ENCODE results near the gene ZNF438.

Gene ZNF438

GRCh38 chr10:30817541-30817940 lies 214.1 kb downstream of the ZNF438 start:
- Histone ChIP-seq H4K20me1 (ENCODE audit: control insufficient read depth, insufficient read depth, low read depth, low read length) (no peaks in the 10 kb centered on the region), H3K27me3 (ENCODE audit: control insufficient read depth, low read length) (peaks cover 6% of the 10 kb centered on the region; the same call in 1 of the 2 replicates), H3K4me1 (ENCODE audit: control insufficient read depth, low read length) (no peaks in the 10 kb centered on the region), H3K4me3 (ENCODE audit: low read length) (no peak overlapping the region), H3K4me2 (ENCODE audit: low read length) (no peak overlapping the region), H3F3A (ENCODE audit: control insufficient read depth, insufficient read depth) (no peaks in the 10 kb centered on the region), H3K36me3 (ENCODE audit: control insufficient read depth, low read length) (no peaks in the 10 kb centered on the region), H3K9me3 (ENCODE audit: control insufficient read depth, insufficient read depth, low read length) (no peaks in the 10 kb centered on the region), H3K27ac (ENCODE audit: low read depth, low read length) (no peak overlapping the region), H3K79me2 (ENCODE audit: control insufficient read depth, low read length) (no peaks in the 10 kb centered on the region), H3K9me2 (replicated peaks; ENCODE audit: control insufficient read depth, low read length) (no peaks in the 10 kb centered on the region)
- TF ChIP-seq CTCF (IDR thresholded peaks at IDR 0.05; ENCODE audit: low read depth, low read length, poor library complexity, severe bottlenecking) (no peak), EZH2phosphoT487 (IDR thresholded peaks at IDR 0.05; ENCODE audit: borderline replicate concordance, low read length) (no peak)

- H3K36me3 ChIP-seq (ENCODE audit: control insufficient read depth, low read length), result no peaks in the 10 kb centered on the region
- H3K4me3 ChIP-seq (ENCODE audit: low read length), result no peak overlapping the region
- H3F3A ChIP-seq (ENCODE audit: control insufficient read depth, insufficient read depth), result no peaks in the 10 kb centered on the region
- no peaks in the 10 kb centered on the region for H3K79me2 ChIP-seq (ENCODE audit: control insufficient read depth, low read length)
- no peaks in the 10 kb centered on the region for H3K9me2 ChIP-seq (replicated peaks; ENCODE audit: control insufficient read depth, low read length)
- no peak overlapping the region for H3K4me2 ChIP-seq (ENCODE audit: low read length)
- no peaks in the 10 kb centered on the region for H3K4me1 ChIP-seq (ENCODE audit: control insufficient read depth, low read length)
- H3K9me3 ChIP-seq (ENCODE audit: control insufficient read depth, insufficient read depth, low read length), result no peaks in the 10 kb centered on the region
- peaks cover 6% of the 10 kb centered on the region; the same call in 1 of the 2 replicates for H3K27me3 ChIP-seq (ENCODE audit: control insufficient read depth, low read length)
- no peak overlapping the region for H3K27ac ChIP-seq (ENCODE audit: low read depth, low read length)
- TF ChIP-seq EZH2phosphoT487 (IDR thresholded peaks at IDR 0.05; ENCODE audit: borderline replicate concordance, low read length) (no peak), CTCF (IDR thresholded peaks at IDR 0.05; ENCODE audit: low read depth, low read length, poor library complexity, severe bottlenecking) (no peak)
- H4K20me1 ChIP-seq (ENCODE audit: control insufficient read depth, insufficient read depth, low read depth, low read length), result no peaks in the 10 kb centered on the region
Observed at GRCh38 chr10:30816820-30817171, 214.9 kb downstream of the ZNF438 start.

GRCh38 chr10:30816159-30816819 lies 215.4 kb downstream of the ZNF438 start:
- no peaks in the 10 kb centered on the region for H3K36me3 ChIP-seq (ENCODE audit: control insufficient read depth, low read length)
- TF ChIP-seq CTCF (IDR thresholded peaks at IDR 0.05; ENCODE audit: low read depth, low read length, poor library complexity, severe bottlenecking) (no peak), EZH2phosphoT487 (IDR thresholded peaks at IDR 0.05; ENCODE audit: borderline replicate concordance, low read length) (no peak)
- H3K27ac ChIP-seq (ENCODE audit: low read depth, low read length), result no peak overlapping the region
- H3K79me2 ChIP-seq (ENCODE audit: control insufficient read depth, low read length), result no peaks in the 10 kb centered on the region
- no peak overlapping the region for H3K4me3 ChIP-seq (ENCODE audit: low read length)
- no peaks in the 10 kb centered on the region for H3F3A ChIP-seq (ENCODE audit: control insufficient read depth, insufficient read depth)
- H3K4me1 ChIP-seq (ENCODE audit: control insufficient read depth, low read length), result no peaks in the 10 kb centered on the region
- no peaks in the 10 kb centered on the region for H3K9me3 ChIP-seq (ENCODE audit: control insufficient read depth, insufficient read depth, low read length)
- H3K9me2 ChIP-seq (replicated peaks; ENCODE audit: control insufficient read depth, low read length), result no peaks in the 10 kb centered on the region
- peaks cover 6% of the 10 kb centered on the region; the same call in 1 of the 2 replicates for H3K27me3 ChIP-seq (ENCODE audit: control insufficient read depth, low read length)
- no peaks in the 10 kb centered on the region for H4K20me1 ChIP-seq (ENCODE audit: control insufficient read depth, insufficient read depth, low read depth, low read length)
- H3K4me2 ChIP-seq (ENCODE audit: low read length), result no peak overlapping the region

Data from DOHH2 (cell line).